Progenitor cell of endocrine pancreas (in vitro differentiated cells): ENCODE measurements around the gene FBF1. TPM values are rescaled to one million over a fixed set of nuclear protein-coding genes. Genes with fewer than 3 reads are reported as not detected.

Experiments used
- DNase-seq: peaks from one replicate; pipeline ENCODE4 v3.0.0; 2021; ENCODE audit warnings: low spot score; ENCODE audit not compliant: unreplicated experiment
- H3K27ac Mint-ChIP-seq: 2 replicates; pipeline ENCODE4 v1.8.0; 2021; ENCODE audit warnings: mild to moderate bottlenecking, moderate library complexity, mixed read lengths
- H3K27me3 Mint-ChIP-seq: 2 replicates; pipeline ENCODE4 v1.8.0; 2021; ENCODE audit warnings: mixed read lengths
- H3K36me3 Mint-ChIP-seq: 2 replicates; pipeline ENCODE4 v1.8.0; 2022; ENCODE audit warnings: mixed read lengths; ENCODE audit not compliant: insufficient read depth
- H3K4me1 Mint-ChIP-seq: 2 replicates; pipeline ENCODE4 v1.8.0; 2021; ENCODE audit warnings: low read depth, mixed read lengths
- H3K4me3 Mint-ChIP-seq: 2 replicates; pipeline ENCODE4 v1.8.0; 2021; ENCODE audit warnings: low read depth, mild to moderate bottlenecking, moderate library complexity, mixed read lengths
- H3K9me3 Mint-ChIP-seq: 2 replicates; pipeline ENCODE4 v1.8.0; 2021; ENCODE audit warnings: low read depth, mixed read lengths
- CTCF ChIP-seq: fragments of 200-600 bp; sonication (generic); IDR thresholded peaks from one replicate; pipeline ENCODE4 v1.5.0; 2021; ENCODE audit warnings: antibody characterized with exemption, mild to moderate bottlenecking; ENCODE audit not compliant: unreplicated experiment
- total RNA-seq: library from RNA; stranded (reverse); gene quantifications from 2 replicates; pipeline ENCODE4 v1.2.1, GENCODE V29; 2021

FBF1 gene
- total RNA-seq, 1 donor from 2014 or later, result 29.9 TPM

- H3K9me3 Mint-ChIP-seq, result no peaks in the 10 kb centered on the region
- peak overlapping the region; percentile 45 for H3K27ac Mint-ChIP-seq
- H3K36me3 Mint-ChIP-seq, result peaks cover 1% of the 10 kb centered on the region
- no peaks in the 10 kb centered on the region for H3K27me3 Mint-ChIP-seq
- H3K4me3 Mint-ChIP-seq, result no peak overlapping the region
- DNase-seq, result no peak
- no peak for TF ChIP-seq CTCF
- no peaks in the 10 kb centered on the region for H3K4me1 Mint-ChIP-seq
Observed at GRCh38 chr17:75931062-75931461, 9.8 kb downstream of the FBF1 start.

- Mint-ChIP-seq H3K36me3 (no peaks in the 10 kb centered on the region), H3K4me3 (no peak overlapping the region), H3K9me3 (no peaks in the 10 kb centered on the region), H3K27me3 (no peaks in the 10 kb centered on the region), H3K27ac (no peak overlapping the region), H3K4me1 (no peaks in the 10 kb centered on the region)
- TF ChIP-seq CTCF, result peak; percentile 51
- DNase-seq, result no peak
Observed at GRCh38 chr17:75927286-75927922, 13.4 kb downstream of the FBF1 start.

GRCh38 chr17:75926456-75926855 is 14.4 kb downstream of the FBF1 start:
- Mint-ChIP-seq H3K4me1 (no peaks in the 10 kb centered on the region), H3K27ac (peak overlapping the region; percentile 78), H3K36me3 (no peaks in the 10 kb centered on the region), H3K4me3 (no peak overlapping the region), H3K9me3 (no peaks in the 10 kb centered on the region), H3K27me3 (no peaks in the 10 kb centered on the region)
- no peak for TF ChIP-seq CTCF
- no peak for DNase-seq

- no peak for TF ChIP-seq CTCF
Observed at GRCh38 chr17:75925912-75926311, 14.9 kb downstream of the FBF1 start.

GRCh38 chr17:75925103-75925502 is 15.7 kb downstream of the FBF1 start:
- H3K9me3 Mint-ChIP-seq, result no peaks in the 10 kb centered on the region
- H3K27ac Mint-ChIP-seq, result no peak overlapping the region
- no peaks in the 10 kb centered on the region for H3K27me3 Mint-ChIP-seq
- no peaks in the 10 kb centered on the region for H3K4me1 Mint-ChIP-seq
- TF ChIP-seq CTCF, result no peak
- DNase-seq, result no peak
- no peak overlapping the region for H3K4me3 Mint-ChIP-seq
- no peaks in the 10 kb centered on the region for H3K36me3 Mint-ChIP-seq

More at GRCh38 chr17:75925912-75926311, 14.9 kb downstream of the FBF1 start:
- no peak overlapping the region for H3K4me3 Mint-ChIP-seq
- no peaks in the 10 kb centered on the region for H3K36me3 Mint-ChIP-seq
- no peak for DNase-seq
- H3K9me3 Mint-ChIP-seq, result no peaks in the 10 kb centered on the region
- no peak overlapping the region for H3K27ac Mint-ChIP-seq
- no peaks in the 10 kb centered on the region for H3K4me1 Mint-ChIP-seq
- H3K27me3 Mint-ChIP-seq, result no peaks in the 10 kb centered on the region
